ENCODE results near the gene NUP188.

The NUP188 gene, protein sequence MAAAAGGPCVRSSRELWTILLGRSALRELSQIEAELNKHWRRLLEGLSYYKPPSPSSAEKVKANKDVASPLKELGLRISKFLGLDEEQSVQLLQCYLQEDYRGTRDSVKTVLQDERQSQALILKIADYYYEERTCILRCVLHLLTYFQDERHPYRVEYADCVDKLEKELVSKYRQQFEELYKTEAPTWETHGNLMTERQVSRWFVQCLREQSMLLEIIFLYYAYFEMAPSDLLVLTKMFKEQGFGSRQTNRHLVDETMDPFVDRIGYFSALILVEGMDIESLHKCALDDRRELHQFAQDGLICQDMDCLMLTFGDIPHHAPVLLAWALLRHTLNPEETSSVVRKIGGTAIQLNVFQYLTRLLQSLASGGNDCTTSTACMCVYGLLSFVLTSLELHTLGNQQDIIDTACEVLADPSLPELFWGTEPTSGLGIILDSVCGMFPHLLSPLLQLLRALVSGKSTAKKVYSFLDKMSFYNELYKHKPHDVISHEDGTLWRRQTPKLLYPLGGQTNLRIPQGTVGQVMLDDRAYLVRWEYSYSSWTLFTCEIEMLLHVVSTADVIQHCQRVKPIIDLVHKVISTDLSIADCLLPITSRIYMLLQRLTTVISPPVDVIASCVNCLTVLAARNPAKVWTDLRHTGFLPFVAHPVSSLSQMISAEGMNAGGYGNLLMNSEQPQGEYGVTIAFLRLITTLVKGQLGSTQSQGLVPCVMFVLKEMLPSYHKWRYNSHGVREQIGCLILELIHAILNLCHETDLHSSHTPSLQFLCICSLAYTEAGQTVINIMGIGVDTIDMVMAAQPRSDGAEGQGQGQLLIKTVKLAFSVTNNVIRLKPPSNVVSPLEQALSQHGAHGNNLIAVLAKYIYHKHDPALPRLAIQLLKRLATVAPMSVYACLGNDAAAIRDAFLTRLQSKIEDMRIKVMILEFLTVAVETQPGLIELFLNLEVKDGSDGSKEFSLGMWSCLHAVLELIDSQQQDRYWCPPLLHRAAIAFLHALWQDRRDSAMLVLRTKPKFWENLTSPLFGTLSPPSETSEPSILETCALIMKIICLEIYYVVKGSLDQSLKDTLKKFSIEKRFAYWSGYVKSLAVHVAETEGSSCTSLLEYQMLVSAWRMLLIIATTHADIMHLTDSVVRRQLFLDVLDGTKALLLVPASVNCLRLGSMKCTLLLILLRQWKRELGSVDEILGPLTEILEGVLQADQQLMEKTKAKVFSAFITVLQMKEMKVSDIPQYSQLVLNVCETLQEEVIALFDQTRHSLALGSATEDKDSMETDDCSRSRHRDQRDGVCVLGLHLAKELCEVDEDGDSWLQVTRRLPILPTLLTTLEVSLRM (N-terminal part only)

GRCh38 chr9:128947527-128948301 is at the start of gene NUP188, which contains the start of gene DOLK:
Gene NUP188 (plus strand): TSS chr9:128947699. CDS start chr9:128947720, 21 bp downstream.
Gene DOLK (minus strand): TSS chr9:128947603. CDS start chr9:128947303, 300 bp downstream.
- TF ChIP-seq, protein P1, sequence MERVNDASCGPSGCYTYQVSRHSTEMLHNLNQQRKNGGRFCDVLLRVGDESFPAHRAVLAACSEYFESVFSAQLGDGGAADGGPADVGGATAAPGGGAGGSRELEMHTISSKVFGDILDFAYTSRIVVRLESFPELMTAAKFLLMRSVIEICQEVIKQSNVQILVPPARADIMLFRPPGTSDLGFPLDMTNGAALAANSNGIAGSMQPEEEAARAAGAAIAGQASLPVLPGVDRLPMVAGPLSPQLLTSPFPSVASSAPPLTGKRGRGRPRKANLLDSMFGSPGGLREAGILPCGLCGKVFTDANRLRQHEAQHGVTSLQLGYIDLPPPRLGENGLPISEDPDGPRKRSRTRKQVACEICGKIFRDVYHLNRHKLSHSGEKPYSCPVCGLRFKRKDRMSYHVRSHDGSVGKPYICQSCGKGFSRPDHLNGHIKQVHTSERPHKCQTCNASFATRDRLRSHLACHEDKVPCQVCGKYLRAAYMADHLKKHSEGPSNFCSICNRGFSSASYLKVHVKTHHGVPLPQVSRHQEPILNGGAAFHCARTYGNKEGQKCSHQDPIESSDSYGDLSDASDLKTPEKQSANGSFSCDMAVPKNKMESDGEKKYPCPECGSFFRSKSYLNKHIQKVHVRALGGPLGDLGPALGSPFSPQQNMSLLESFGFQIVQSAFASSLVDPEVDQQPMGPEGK (CRISPR knock-in tag; IDR thresholded peaks at IDR 0.05; ENCODE audit: borderline replicate concordance) = 0 out of 2 replicates have a peak, but pooled peaks have one; percentile 10
- 0 out of 2 replicates have a peak, but pooled peaks have one; percentile 28 for TF ChIP-seq ZFP3 (CRISPR knock-in tag; IDR thresholded peaks at IDR 0.05)
- TF ChIP-seq OSR1 (CRISPR knock-in tag; IDR thresholded peaks at IDR 0.05) = no peak
- ATAC-seq = peak; percentile 83

- no peak for ATAC-seq
- TF ChIP-seq ZNF70 (CRISPR knock-in tag; IDR thresholded peaks at IDR 0.05) (no peak), PPARA (CRISPR knock-in tag; IDR thresholded peaks at IDR 0.05; ENCODE audit: borderline replicate concordance) (no peak), ZFP3 (CRISPR knock-in tag; IDR thresholded peaks at IDR 0.05) (no peak), ISL1 (CRISPR knock-in tag; IDR thresholded peaks at IDR 0.05) (no peak), ZNF565 (CRISPR knock-in tag; conservative IDR thresholded peaks at IDR 0.05; ENCODE audit: low read depth) (no peak), RARB (CRISPR knock-in tag; IDR thresholded peaks at IDR 0.05) (no peak), SNAI2 (CRISPR knock-in tag; IDR thresholded peaks at IDR 0.05) (no peak), TOX (CRISPR knock-in tag; IDR thresholded peaks at IDR 0.05; ENCODE audit: borderline replicate concordance) (no peak), CREB5 (CRISPR knock-in tag; IDR thresholded peaks at IDR 0.05; ENCODE audit: low read depth) (no peak), ZFP30 (CRISPR knock-in tag; IDR thresholded peaks at IDR 0.05) (no peak), ZC3H10 (CRISPR knock-in tag; IDR thresholded peaks at IDR 0.05) (no peak), ESRRG (CRISPR knock-in tag; IDR thresholded peaks at IDR 0.05) (no peak), CSDC2 (CRISPR knock-in tag; IDR thresholded peaks at IDR 0.05) (no peak), ZNF8 (CRISPR knock-in tag; IDR thresholded peaks at IDR 0.05) (no peak), BACH2 (CRISPR knock-in tag; IDR thresholded peaks at IDR 0.05; ENCODE audit: borderline replicate concordance) (no peak), TSHZ2 (CRISPR knock-in tag; IDR thresholded peaks at IDR 0.05) (no peak), GLIS3 (CRISPR knock-in tag; IDR thresholded peaks at IDR 0.05) (no peak)
- TF ChIP-seq, protein P1 (CRISPR knock-in tag; IDR thresholded peaks at IDR 0.05; ENCODE audit: borderline replicate concordance) = no peak
- TF ChIP-seq, protein P2, sequence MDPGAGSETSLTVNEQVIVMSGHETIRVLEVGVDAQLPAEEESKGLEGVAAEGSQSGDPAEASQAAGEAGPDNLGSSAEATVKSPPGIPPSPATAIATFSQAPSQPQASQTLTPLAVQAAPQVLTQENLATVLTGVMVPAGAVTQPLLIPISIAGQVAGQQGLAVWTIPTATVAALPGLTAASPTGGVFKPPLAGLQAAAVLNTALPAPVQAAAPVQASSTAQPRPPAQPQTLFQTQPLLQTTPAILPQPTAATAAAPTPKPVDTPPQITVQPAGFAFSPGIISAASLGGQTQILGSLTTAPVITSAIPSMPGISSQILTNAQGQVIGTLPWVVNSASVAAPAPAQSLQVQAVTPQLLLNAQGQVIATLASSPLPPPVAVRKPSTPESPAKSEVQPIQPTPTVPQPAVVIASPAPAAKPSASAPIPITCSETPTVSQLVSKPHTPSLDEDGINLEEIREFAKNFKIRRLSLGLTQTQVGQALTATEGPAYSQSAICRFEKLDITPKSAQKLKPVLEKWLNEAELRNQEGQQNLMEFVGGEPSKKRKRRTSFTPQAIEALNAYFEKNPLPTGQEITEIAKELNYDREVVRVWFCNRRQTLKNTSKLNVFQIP (CRISPR knock-in tag; IDR thresholded peaks at IDR 0.05; ENCODE audit: borderline replicate concordance, low read depth) = no peak
- TF ChIP-seq, protein P3, sequence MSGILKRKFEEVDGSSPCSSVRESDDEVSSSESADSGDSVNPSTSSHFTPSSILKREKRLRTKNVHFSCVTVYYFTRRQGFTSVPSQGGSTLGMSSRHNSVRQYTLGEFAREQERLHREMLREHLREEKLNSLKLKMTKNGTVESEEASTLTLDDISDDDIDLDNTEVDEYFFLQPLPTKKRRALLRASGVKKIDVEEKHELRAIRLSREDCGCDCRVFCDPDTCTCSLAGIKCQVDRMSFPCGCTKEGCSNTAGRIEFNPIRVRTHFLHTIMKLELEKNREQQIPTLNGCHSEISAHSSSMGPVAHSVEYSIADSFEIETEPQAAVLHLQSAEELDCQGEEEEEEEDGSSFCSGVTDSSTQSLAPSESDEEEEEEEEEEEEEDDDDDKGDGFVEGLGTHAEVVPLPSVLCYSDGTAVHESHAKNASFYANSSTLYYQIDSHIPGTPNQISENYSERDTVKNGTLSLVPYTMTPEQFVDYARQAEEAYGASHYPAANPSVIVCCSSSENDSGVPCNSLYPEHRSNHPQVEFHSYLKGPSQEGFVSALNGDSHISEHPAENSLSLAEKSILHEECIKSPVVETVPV (CRISPR knock-in tag; IDR thresholded peaks at IDR 0.05) = no peak
These were observed 49.1 kb upstream of the NUP188 start for GRCh38 chr9:128898382-128898781.

Data from SK-N-SH treated with all-trans-retinoic acid at 6 μM for 48 hours (cell line).